ENCODE measurements around the gene LRRN2.
"Not testable (repeated sequence)": the region's sequence is repeated elsewhere in the genome, so short reads cannot be mapped to it uniquely, and the experiment has no call there.

LRRN2 gene

DNA sequence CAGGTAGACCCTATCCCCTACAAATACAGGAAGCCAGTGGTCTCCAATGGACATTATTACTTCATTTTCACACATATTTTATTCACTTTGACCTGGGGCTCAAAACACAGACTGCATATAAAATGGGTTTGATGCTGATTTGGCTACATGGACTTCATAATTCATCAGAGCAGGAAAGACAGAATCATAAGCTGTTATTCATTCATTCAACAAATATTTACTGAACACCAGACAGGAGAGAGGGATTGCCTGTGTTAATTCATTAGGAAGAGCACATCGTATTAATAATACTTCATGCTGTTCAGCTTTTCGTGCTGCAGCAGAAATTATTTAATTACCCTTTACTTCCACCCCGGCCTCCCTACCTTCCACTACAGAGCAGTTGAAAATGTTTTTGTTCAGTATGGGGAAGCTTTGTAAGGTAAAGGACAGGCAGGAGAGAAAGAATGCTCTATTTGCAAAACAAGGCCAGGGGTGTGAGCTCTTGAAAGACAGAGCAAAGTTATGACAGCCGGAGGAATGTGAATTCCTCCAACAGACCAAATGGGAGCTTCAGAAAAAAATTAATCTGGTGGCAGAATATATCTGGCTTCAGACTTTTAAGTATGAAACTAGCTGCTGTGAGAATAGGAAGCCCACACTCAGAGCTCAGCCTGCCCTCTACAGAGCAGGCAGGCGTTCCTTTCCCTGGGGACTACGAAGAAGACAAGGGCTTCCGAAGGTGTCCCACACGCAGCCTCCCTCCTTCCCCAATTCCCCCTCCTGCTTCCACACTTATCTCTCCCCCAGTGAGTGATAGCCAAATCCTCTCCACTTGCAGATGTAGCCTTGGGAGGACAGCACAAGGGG, 111.3 kb downstream of the LRRN2 start:
- no peak for DNase-seq (ENCODE audit: low spot score)

DNA sequence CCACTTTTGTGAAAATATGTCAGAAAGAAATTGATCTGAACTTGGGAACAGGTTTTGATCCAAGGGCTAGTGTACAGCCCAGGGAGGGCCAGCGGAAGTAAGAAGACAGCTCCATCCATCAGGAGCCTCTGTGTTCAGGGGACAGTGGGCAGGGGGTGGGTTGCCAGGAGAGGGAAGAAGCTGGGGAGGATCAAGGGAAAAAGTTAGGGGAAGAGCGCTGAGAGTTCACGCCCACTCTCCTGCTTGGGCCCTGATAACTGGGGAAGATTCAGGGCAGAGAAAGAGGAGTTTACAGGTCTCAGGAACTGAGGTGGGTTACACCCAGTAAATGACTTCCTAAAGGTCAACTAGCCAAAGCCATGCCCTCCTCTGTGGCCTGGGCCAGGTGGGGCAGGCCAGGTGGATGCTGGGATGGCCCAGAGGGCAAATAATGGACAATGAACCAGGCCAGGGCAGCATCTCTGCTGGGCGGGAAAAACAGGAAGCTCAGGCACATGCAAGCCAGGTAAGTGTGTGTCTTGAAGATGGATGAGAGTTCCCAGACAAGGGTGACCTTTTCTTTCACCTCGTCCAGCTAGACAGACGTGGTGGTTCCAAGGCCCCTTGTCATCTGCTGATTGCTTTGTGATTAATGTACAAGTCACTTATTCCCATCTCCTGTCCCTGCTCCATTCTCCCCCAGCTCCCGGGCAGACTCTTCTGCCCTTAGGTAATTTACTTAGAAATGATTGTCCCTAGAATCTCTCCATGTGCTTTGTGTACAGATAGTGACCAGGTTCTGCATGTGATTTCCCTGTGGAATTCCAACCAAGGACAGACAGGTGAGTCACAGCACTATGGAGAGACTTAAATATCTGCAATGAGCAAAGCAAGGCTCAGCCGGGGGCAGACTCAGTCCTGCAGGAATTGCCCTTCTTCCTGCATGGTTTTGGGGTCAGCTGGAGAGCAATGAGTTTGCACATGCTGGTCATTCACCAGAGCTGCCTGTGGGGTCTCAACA, 112.3 kb downstream of the LRRN2 start:
- no peak for DNase-seq (ENCODE audit: low spot score)

DNA sequence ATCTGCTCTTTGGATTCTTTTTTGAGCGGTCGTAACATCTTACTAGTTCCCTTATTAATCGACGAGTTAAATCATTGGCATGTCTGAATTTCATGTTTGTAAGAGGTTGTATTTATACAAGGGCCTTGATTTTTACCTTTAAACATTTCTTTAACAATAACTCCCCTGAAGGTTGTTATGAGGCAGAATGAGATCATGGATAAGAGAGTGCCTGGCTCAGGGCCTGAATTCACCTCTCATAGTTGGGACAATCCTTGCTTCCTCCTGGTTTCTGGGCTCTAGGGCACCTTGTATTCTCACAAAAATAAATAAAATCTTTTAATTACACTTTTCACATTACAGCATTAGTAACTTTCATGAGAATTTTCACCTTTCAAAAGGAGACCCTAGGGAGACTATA, 113.9 kb downstream of the LRRN2 start:
- DNase-seq (ENCODE audit: low spot score), result no peak

DNA sequence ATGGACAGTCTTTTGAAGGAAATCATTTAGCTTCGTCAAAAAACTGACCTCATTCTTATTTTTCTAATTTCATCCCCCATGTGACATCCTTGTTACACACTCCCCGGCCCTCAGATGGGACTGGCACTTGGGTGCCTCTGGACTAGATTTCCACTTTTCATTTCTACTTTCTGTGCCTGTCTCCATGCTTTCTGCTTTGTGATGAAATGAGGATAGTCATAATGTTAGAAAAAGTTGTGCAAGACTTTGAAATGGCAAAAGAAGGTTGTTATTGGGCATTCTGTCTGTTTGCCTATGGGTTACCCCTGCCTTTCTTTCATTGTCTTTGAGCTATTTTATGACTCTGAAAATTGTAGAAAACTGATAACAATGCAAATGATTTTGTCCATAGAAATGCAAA, 114.4 kb downstream of the LRRN2 start:
- no peak for DNase-seq (ENCODE audit: low spot score)

DNA sequence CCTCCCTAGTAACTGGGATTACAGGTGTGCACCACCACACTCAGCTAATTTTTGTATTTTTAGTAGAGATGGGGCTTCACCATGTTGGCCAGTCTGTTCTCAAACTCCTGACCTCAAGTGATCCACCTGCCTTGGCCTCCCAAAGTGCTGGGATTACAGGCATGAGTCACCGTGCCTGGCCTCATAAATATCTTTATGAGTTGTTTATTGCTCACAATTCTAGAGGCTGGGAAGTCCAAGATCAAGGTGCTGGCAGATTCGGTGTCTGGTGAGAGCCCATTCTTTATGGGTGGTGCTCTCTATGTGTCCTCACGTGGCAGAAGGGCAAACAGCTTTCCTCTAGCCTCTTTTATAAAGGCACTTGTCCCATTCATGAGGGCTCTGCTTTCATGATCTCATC, 115.5 kb downstream of the LRRN2 start:
- not testable (repeated sequence) for DNase-seq (ENCODE audit: low spot score)

DNA sequence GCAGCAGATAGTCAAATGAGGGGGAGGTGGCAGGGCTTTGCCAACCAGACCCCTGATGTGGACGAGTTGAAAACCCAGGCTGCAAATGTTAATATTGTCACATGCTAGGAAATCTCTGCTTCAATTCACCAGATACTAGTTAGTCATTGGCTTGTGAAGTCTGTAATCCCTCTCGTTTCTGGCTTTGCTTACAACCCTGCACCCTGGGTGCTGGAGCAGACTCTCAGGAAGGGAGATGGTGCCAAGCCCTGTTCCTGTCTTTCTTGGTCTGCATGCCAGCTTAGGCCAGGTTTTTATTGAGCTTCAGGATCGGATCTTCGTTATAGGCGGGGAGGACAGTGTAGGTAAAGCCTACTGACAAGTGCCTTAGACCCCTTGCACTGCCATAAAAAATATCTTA, 116.1 kb downstream of the LRRN2 start:
- DNase-seq (ENCODE audit: low spot score), result no peak

DNA sequence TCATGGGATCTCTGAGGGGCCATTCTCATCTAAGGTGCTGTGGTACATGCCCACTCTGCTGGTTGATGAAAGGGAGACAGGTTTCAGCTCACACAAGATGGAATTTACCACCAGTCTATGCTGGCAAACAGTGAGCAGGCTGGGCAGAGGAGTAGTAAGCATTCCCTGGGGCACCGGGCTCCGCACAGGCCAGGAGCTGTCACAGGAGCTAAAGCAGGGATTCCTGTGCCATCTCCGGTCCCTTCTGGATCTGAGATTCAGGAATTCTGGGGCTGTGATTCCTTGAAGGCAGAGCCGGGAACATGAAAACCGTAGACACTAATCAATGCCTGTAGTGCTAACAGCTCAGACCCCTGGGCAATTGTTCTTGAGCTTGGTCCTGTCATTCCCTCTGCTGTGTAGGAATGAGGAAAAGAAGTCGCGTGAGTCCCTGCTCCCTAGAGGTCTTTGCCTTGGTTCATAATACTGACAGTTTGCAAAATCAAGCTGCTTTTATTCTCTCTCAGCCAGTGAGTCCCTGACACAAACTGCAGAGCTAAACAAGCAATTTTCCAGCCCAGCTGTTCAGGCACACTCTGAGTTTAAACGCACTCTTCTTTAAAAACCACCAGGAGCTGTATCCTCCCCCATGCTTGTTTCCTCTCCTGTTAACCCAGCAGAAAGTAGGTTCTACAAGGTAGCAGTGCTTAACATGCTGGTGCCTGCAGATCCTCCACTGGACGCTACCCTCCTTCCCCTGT, 116.8 kb downstream of the LRRN2 start:
- DNase-seq (ENCODE audit: low spot score), result no peak
